A549 treated with AZD2906 at 1 μM for 4 hours (cell line): ENCODE results near the gene TRMO. TPM values are rescaled to one million over a fixed set of nuclear protein-coding genes. Genes with fewer than 3 reads are reported as not detected.

ENCODE experiments used
- total RNA-seq: library from RNA; stranded (reverse); fragments of 200-300 nt; extraction: Qiagen RNA extraction; gene quantifications from 5 replicates; pipeline ENCODE4 v1.2.3, GENCODE V29; 2022

Gene TRMO, protein sequence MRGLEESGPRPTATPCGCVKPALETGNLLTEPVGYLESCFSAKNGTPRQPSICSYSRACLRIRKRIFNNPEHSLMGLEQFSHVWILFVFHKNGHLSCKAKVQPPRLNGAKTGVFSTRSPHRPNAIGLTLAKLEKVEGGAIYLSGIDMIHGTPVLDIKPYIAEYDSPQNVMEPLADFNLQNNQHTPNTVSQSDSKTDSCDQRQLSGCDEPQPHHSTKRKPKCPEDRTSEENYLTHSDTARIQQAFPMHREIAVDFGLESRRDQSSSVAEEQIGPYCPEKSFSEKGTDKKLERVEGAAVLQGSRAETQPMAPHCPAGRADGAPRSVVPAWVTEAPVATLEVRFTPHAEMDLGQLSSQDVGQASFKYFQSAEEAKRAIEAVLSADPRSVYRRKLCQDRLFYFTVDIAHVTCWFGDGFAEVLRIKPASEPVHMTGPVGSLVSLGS
- 10.7 to 13.8 TPM (median 12.1 TPM) in 5 replicates for total RNA-seq

DNA sequence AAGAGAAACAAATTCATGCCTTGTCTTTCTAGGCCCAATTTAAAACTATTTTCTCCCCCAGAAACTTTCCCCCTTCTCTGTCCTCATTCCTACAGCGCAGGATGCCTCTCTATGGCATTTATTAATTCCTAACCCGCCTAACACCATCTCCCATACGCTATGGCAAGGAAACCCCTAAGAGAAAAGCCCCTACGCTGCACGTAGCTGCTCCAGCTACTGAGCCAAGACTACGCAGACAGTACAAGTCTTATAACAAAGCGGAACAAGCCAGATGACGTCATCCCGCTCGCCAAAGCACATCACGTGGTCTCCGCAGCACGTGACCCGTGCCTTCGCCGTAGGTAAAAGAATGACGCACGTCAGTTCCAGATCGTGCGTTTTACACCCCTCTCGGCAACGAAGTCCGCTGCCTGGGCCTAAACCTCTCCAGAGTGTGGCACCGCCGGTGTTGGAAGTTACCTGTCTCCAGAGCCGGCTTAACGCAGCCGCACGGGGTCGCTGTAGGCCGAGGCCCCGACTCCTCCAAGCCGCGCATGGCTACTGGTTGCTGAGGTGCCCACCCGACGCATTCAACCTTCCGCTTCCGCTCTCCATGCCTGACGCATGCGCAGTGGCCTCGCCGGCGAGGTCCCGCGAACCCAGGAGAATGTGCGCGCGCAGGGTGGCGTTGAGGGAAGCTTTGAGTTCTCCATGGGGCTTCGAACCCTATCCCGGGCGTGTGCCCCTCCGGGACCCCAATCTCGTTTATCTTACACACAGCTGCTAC lies at the start of gene TRMO:
Gene TRMO, minus strand, starts transcription at position 542 of the 766 bp plus-strand sequence. Its CDS starts 7 bp downstream, at position 535.

DNA sequence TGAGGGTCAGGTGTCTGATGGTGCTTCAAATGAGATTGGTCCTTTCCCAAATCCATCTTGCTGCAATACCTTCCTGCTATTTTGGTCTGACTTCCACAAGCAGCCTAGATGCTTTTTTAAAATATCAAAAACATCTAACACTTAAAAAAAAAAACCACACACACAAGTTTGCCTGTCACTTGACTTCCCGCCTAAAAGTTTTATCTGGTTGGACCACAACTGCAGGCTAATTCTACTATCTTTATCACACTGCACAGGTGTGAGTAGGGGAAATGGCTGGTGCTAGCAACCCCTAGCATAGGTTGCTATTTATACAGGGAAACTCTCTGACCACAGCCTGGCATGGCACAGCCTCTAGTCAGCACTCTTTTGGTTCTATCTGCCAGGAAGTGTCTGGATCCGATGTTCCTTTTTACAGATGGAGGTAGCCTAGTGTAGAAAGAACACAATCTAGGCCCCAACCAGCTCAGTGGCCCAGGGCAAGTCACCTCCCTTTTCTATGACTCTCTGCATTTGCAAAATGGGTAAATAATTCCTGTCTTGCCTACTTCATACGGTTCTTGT lies 15.9 kb upstream of the TRMO start, which contains the start of gene HEMGN:
Gene HEMGN, minus strand, starts transcription at position 92 of the 564 bp plus-strand sequence. Its CDS starts 36 bp downstream, at position 56.

Other genes starting within 250 kb of the TRMO start
- 13.0 to 15.2 TPM (median 13.6 TPM) in 5 replicates for gene XPA, start 225.2 kb downstream of the TRMO start, total RNA-seq
- 2.8 to 3.9 TPM (median 3.6 TPM) in 5 replicates for gene FOXE1, start 69.3 kb downstream of the TRMO start, total RNA-seq
- not detected in 5 replicates for gene HEMGN, start 15.7 kb upstream of the TRMO start, total RNA-seq
- 284 to 322 TPM (median 295 TPM) in 5 replicates for gene ANP32B, start 60.8 kb upstream of the TRMO start, total RNA-seq
- 61.2 to 75.0 TPM (median 72.7 TPM) in 5 replicates for gene NANS, start 134.2 kb upstream of the TRMO start, total RNA-seq
- 11.6 to 15.0 TPM (median 12.8 TPM) in 5 replicates for gene TRIM14, start 196.7 kb upstream of the TRMO start, total RNA-seq